ENCODE data around the gene MRAS. TPM values are rescaled to one million over a fixed set of nuclear protein-coding genes. Genes with fewer than 3 reads are reported as not detected.

Gene MRAS
- total RNA-seq (1 to 10 TPM; 1.3 to 2.0 TPM), polyA plus RNA-seq (not detected)

- no peak within 1 kb of the TSS for H3K27ac ChIP-seq (ENCODE audit: low read depth, low read length)
- Mint-ChIP-seq H3K27me3 (peaks cover 14 to 26% of the 10 kb centered on the region in 2 donors), H3K4me1 (peaks cover 2 to 12% (median 7%) of the 10 kb centered on the region in 4 donors), H3K4me3 (peak within 1 kb of the TSS; percentile 85 to 97 (median 92)), H3K36me3 (peaks cover 0 to 3% of the 10 kb centered on the region in 2 donors), H3K9me3 (peaks cover 0 to 4% (median 0%) of the 10 kb centered on the region in 8 donors), H3K27ac (peak within 1 kb of the TSS in 3 of 7 donors; percentile 31 to 88 (median 86))
- H3K36me3 ChIP-seq (ENCODE audit: insufficient read depth, low read length): no peaks in the 10 kb centered on the region
- H3K4me3 ChIP-seq (ENCODE audit: low read length in 2 of 2): peak within 1 kb of the TSS in 1 of 2 donors; percentile 22
- no peak for DNase-seq
- POLR2A ChIA-PET (ENCODE audit: partially characterized antibody): no interaction called here
- H3K4me1 ChIP-seq (ENCODE audit: insufficient read depth, low read length): no peaks in the 10 kb centered on the region
- CTCF ChIA-PET (ENCODE audit: partially characterized antibody): interaction anchor here (0.6 to 1.0 kb wide), 3 partner anchors 164 to 169 kb away, joined by 3 to 5 read pairs (median 3); no protein-coding TSS in a partner anchor
- no peaks in the 10 kb centered on the region for H3K9me3 ChIP-seq (ENCODE audit: control insufficient read depth in 1 of 2, low read length in 2 of 2)
- intact Hi-C loops (cut with micrococcal nuclease): loop anchor here (1.0 to 2.0 kb wide), 2 partner anchors 19 to 168 kb away; partner anchors contain the start of gene NME9
- no peaks in the 10 kb centered on the region for H3K27me3 ChIP-seq (ENCODE audit: insufficient read depth, low read length)
Measured at GRCh38 chr3:138347960-138348753, at the start of gene MRAS. Gene MRAS (plus strand): TSS chr3:138348579. CDS start chr3:138372884, 24,305 bp downstream.

- H3K36me3 ChIP-seq (ENCODE audit: insufficient read depth, low read length): peaks cover 4% of the 10 kb centered on the region
- H3K4me1 Mint-ChIP-seq: peaks cover 5 to 18% (median 12%) of the 10 kb centered on the region in 4 donors
- peaks cover 0 to 1% (median 0%) of the 10 kb centered on the region in 8 donors for H3K9me3 Mint-ChIP-seq
- H3K36me3 Mint-ChIP-seq: peaks cover 10 to 19% of the 10 kb centered on the region in 2 donors
- ChIA-PET POLR2A (ENCODE audit: partially characterized antibody) (no interaction called here), CTCF (ENCODE audit: partially characterized antibody) (no interaction called here)
- no peaks in the 10 kb centered on the region for H3K9me3 ChIP-seq (ENCODE audit: control insufficient read depth in 1 of 2, low read length in 2 of 2)
- no peak overlapping the region for H3K27ac ChIP-seq (ENCODE audit: low read depth, low read length)
- intact Hi-C loops (cut with micrococcal nuclease): no loop called here
- H3K4me1 ChIP-seq (ENCODE audit: insufficient read depth, low read length): peaks cover 13% of the 10 kb centered on the region
- no peaks in the 10 kb centered on the region for H3K27me3 ChIP-seq (ENCODE audit: insufficient read depth, low read length)
- no peak overlapping the region for H3K4me3 ChIP-seq (ENCODE audit: low read length in 2 of 2)
- no peak overlapping the region for H3K27ac Mint-ChIP-seq
- H3K27me3 Mint-ChIP-seq: no peaks in the 10 kb centered on the region
- H3K4me3 Mint-ChIP-seq: no peak overlapping the region
- no peak for DNase-seq
Measured at GRCh38 chr3:138300647-138301046, 47.7 kb upstream of the MRAS start.

- no peaks in the 10 kb centered on the region for H3K36me3 ChIP-seq (ENCODE audit: insufficient read depth, low read length)
- Mint-ChIP-seq H3K4me3 (no peak overlapping the region), H3K4me1 (peaks cover 0 to 1% (median 0%) of the 10 kb centered on the region in 4 donors), H3K9me3 (peaks cover 0 to 19% (median 14%) of the 10 kb centered on the region in 8 donors), H3K27me3 (peaks cover 1 to 2% of the 10 kb centered on the region in 2 donors), H3K27ac (no peak overlapping the region), H3K36me3 (peaks cover 18 to 19% of the 10 kb centered on the region in 2 donors)
- no peak overlapping the region for H3K4me3 ChIP-seq (ENCODE audit: low read length in 2 of 2)
- POLR2A ChIA-PET (ENCODE audit: partially characterized antibody): no interaction called here
- intact Hi-C loops (cut with micrococcal nuclease): no loop called here
- DNase-seq: no peak
- H3K4me1 ChIP-seq (ENCODE audit: insufficient read depth, low read length): no peaks in the 10 kb centered on the region
- H3K9me3 ChIP-seq (ENCODE audit: control insufficient read depth in 1 of 2, low read length in 2 of 2): peaks cover 4 to 9% of the 10 kb centered on the region in 2 donors
- H3K27ac ChIP-seq (ENCODE audit: low read depth, low read length): no peak overlapping the region
- H3K27me3 ChIP-seq (ENCODE audit: insufficient read depth, low read length): no peaks in the 10 kb centered on the region
- CTCF ChIA-PET (ENCODE audit: partially characterized antibody): interaction anchor here (1.0 to 1.3 kb wide), 2 partner anchors 10 to 26 kb away, joined by 3 read pairs; no protein-coding TSS in a partner anchor
Measured at GRCh38 chr3:138303474-138303873, 44.9 kb upstream of the MRAS start.

DNA sequence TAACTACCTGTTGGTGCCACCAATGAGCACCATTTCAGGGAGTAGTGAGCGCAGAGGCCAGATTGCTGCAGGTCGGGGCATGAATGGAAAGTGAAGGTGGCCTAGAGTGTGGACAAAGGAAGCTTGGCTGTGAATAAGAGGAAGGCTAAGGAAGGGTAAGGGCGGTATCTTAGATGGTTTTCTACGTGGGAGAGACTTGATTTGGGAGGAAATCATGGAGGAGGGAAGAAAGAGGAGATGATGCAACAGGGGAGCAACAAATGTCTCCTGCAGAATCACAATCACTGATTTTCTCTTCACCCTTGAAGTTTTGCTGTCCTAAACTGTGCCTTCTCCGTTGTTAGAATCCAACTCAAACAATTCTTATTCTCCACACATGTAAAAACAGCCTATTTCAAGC, 40.5 kb upstream of the MRAS start:
- no peaks in the 10 kb centered on the region for H3K4me1 ChIP-seq (ENCODE audit: insufficient read depth, low read length)
- no peaks in the 10 kb centered on the region for H3K27me3 ChIP-seq (ENCODE audit: insufficient read depth, low read length)
- no peaks in the 10 kb centered on the region for H3K36me3 ChIP-seq (ENCODE audit: insufficient read depth, low read length)
- H3K27ac ChIP-seq (ENCODE audit: low read depth, low read length): no peak overlapping the region
- ChIA-PET CTCF (ENCODE audit: partially characterized antibody) (no interaction called here), POLR2A (ENCODE audit: partially characterized antibody) (no interaction called here)
- Mint-ChIP-seq H3K27ac (peak overlapping the region in 1 of 7 donors; percentile 46), H3K9me3 (peaks cover 9 to 50% (median 42%) of the 10 kb centered on the region in 8 donors), H3K4me1 (no peaks in the 10 kb centered on the region), H3K4me3 (peak overlapping the region in 2 of 8 donors; percentile 22 to 34), H3K36me3 (peaks cover 20 to 29% of the 10 kb centered on the region in 2 donors), H3K27me3 (peaks cover 2 to 5% of the 10 kb centered on the region in 2 donors)
- intact Hi-C loops (cut with micrococcal nuclease): no loop called here
- peaks cover 5 to 10% of the 10 kb centered on the region in 2 donors for H3K9me3 ChIP-seq (ENCODE audit: control insufficient read depth in 1 of 2, low read length in 2 of 2)
- H3K4me3 ChIP-seq (ENCODE audit: low read length in 2 of 2): no peak overlapping the region
- DNase-seq: no peak

DNA sequence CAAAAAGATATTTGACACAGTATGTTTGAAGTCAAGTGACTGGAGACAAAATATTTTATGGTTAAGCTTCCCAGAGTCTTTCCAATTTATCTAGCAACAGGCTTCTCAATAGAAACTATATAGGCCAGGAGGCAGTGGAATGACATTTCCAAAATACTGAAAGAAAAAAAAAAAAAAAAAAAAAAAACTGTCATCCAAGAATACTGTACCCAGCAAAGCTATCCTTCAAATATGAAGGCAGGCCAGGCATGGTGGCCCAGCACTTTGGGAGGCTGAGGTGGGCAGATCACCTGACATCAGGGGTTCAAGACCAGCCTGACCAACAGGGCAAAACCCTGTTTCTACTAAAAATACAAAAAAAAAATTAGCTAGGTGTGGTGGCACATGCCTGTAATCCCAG, 39.6 kb upstream of the MRAS start:
- peaks cover 2 to 5% of the 10 kb centered on the region in 2 donors for H3K27me3 Mint-ChIP-seq
- peaks cover 5 to 10% of the 10 kb centered on the region in 2 donors for H3K9me3 ChIP-seq (ENCODE audit: control insufficient read depth in 1 of 2, low read length in 2 of 2)
- no peak for DNase-seq
- H3K4me3 Mint-ChIP-seq: no peak overlapping the region
- ChIA-PET CTCF (ENCODE audit: partially characterized antibody) (no interaction called here), POLR2A (ENCODE audit: partially characterized antibody) (no interaction called here)
- H3K4me1 Mint-ChIP-seq: no peaks in the 10 kb centered on the region
- no peaks in the 10 kb centered on the region for H3K27me3 ChIP-seq (ENCODE audit: insufficient read depth, low read length)
- H3K27ac ChIP-seq (ENCODE audit: low read depth, low read length): no peak overlapping the region
- no peaks in the 10 kb centered on the region for H3K4me1 ChIP-seq (ENCODE audit: insufficient read depth, low read length)
- H3K36me3 ChIP-seq (ENCODE audit: insufficient read depth, low read length): no peaks in the 10 kb centered on the region
- peaks cover 20 to 29% of the 10 kb centered on the region in 2 donors for H3K36me3 Mint-ChIP-seq
- no peak overlapping the region for H3K4me3 ChIP-seq (ENCODE audit: low read length in 2 of 2)
- H3K9me3 Mint-ChIP-seq: peaks cover 9 to 50% (median 42%) of the 10 kb centered on the region in 8 donors
- H3K27ac Mint-ChIP-seq: no peak overlapping the region
- intact Hi-C loops (cut with micrococcal nuclease): no loop called here

DNA sequence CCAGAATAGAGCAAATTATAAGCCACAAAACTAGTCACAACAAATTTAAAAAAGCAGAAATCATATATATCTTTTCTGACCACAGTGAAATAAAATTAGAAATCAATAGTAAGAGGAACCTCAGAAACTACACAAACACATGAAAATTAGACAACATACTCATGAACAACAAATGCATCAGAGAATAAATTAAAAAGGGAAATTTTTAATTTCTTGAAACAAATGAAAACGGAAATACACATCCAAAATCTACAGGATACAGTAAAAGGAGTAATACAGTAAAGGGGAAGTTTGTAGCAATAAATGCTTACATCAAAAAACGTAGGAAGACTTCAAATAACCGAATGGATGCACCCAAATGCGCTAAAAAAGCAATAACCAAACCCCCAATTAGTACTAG, 37.9 kb upstream of the MRAS start:
- H3K36me3 ChIP-seq (ENCODE audit: insufficient read depth, low read length): no peaks in the 10 kb centered on the region
- DNase-seq: no peak
- ChIA-PET POLR2A (ENCODE audit: partially characterized antibody) (no interaction called here), CTCF (ENCODE audit: partially characterized antibody) (no interaction called here)
- H3K27me3 Mint-ChIP-seq: peaks cover 2 to 5% of the 10 kb centered on the region in 2 donors
- H3K36me3 Mint-ChIP-seq: peaks cover 20 to 29% of the 10 kb centered on the region in 2 donors
- H3K27me3 ChIP-seq (ENCODE audit: insufficient read depth, low read length): no peaks in the 10 kb centered on the region
- no peaks in the 10 kb centered on the region for H3K4me1 ChIP-seq (ENCODE audit: insufficient read depth, low read length)
- H3K9me3 ChIP-seq (ENCODE audit: control insufficient read depth in 1 of 2, low read length in 2 of 2): peaks cover 5 to 10% of the 10 kb centered on the region in 2 donors
- peaks cover 9 to 50% (median 42%) of the 10 kb centered on the region in 8 donors for H3K9me3 Mint-ChIP-seq
- no peak overlapping the region for H3K4me3 ChIP-seq (ENCODE audit: low read length in 2 of 2)
- intact Hi-C loops (cut with micrococcal nuclease): no loop called here
- no peak overlapping the region for H3K27ac Mint-ChIP-seq
- no peak overlapping the region for H3K27ac ChIP-seq (ENCODE audit: low read depth, low read length)
- H3K4me3 Mint-ChIP-seq: no peak overlapping the region
- H3K4me1 Mint-ChIP-seq: no peaks in the 10 kb centered on the region

DNA sequence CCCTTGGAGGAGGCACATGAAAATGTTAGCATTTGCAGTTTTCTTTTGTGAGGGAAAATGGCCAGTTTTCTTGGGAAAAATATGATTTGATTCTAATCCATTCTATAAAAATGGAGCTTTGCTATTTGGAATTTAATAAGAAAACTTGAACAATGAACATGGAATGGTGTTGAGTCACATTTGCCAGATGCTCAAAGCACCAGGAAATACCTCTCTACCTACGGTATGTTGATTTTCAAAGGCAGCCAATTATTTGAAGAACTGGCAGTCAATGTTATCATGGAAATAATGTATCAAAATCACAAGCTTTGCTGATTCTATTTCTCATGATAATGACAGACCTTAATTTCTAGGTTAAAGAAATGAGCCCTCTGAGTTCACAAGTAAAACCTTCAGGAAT, 33.6 kb upstream of the MRAS start:
- intact Hi-C loops (cut with micrococcal nuclease): no loop called here
- H3K9me3 Mint-ChIP-seq: peaks cover 9 to 25% (median 18%) of the 10 kb centered on the region in 8 donors
- POLR2A ChIA-PET (ENCODE audit: partially characterized antibody): no interaction called here
- Histone ChIP-seq H3K4me3 (ENCODE audit: low read length in 2 of 2) (no peak overlapping the region), H3K9me3 (ENCODE audit: control insufficient read depth in 1 of 2, low read length in 2 of 2) (no peaks in the 10 kb centered on the region), H3K27ac (ENCODE audit: low read depth, low read length) (no peak overlapping the region), H3K36me3 (ENCODE audit: insufficient read depth, low read length) (no peaks in the 10 kb centered on the region), H3K27me3 (ENCODE audit: insufficient read depth, low read length) (no peaks in the 10 kb centered on the region), H3K4me1 (ENCODE audit: insufficient read depth, low read length) (no peaks in the 10 kb centered on the region)
- H3K36me3 Mint-ChIP-seq: peaks cover 5 to 14% of the 10 kb centered on the region in 2 donors
- CTCF ChIA-PET (ENCODE audit: partially characterized antibody): interaction anchor here (1.2 kb wide), 1 partner anchor 13 kb away, joined by 3 read pairs; no protein-coding TSS in a partner anchor
- no peaks in the 10 kb centered on the region for H3K4me1 Mint-ChIP-seq
- no peak overlapping the region for H3K4me3 Mint-ChIP-seq
- no peak overlapping the region for H3K27ac Mint-ChIP-seq
- DNase-seq: no peak
- H3K27me3 Mint-ChIP-seq: peaks cover 0 to 2% of the 10 kb centered on the region in 2 donors
